ENCODE measurements around the gene GALNT10. TPM values are rescaled to one million over a fixed set of nuclear protein-coding genes. Genes with fewer than 3 reads are reported as not detected.
A peak's percentile ranks its signal among the peaks of the same experiment; 100 is the strongest.

GALNT10 gene
- total and polyA plus RNA-seq, 2 experiments from 2014 or later: 43.0 to 45.9 TPM

- H3K27me3 ChIP-seq: no peaks in the 10 kb centered on the region
- H3K27ac ChIP-seq: no peak overlapping the region
- no peak overlapping the region for H2AFZ ChIP-seq
- TF ChIP-seq, protein P1, sequence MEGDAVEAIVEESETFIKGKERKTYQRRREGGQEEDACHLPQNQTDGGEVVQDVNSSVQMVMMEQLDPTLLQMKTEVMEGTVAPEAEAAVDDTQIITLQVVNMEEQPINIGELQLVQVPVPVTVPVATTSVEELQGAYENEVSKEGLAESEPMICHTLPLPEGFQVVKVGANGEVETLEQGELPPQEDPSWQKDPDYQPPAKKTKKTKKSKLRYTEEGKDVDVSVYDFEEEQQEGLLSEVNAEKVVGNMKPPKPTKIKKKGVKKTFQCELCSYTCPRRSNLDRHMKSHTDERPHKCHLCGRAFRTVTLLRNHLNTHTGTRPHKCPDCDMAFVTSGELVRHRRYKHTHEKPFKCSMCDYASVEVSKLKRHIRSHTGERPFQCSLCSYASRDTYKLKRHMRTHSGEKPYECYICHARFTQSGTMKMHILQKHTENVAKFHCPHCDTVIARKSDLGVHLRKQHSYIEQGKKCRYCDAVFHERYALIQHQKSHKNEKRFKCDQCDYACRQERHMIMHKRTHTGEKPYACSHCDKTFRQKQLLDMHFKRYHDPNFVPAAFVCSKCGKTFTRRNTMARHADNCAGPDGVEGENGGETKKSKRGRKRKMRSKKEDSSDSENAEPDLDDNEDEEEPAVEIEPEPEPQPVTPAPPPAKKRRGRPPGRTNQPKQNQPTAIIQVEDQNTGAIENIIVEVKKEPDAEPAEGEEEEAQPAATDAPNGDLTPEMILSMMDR (IDR thresholded peaks at IDR 0.05; ENCODE audit: poor library complexity): no peak
- TF ChIP-seq EZH2 (IDR thresholded peaks at IDR 0.05; ENCODE audit: borderline replicate concordance) (no peak), EZH2phosphoT487 (IDR thresholded peaks at IDR 0.05; ENCODE audit: low read depth, severe bottlenecking, unreplicated experiment) (no peak)
- no peaks in the 10 kb centered on the region for H4K20me1 ChIP-seq (ENCODE audit: insufficient read depth, poor library complexity, severe bottlenecking)
- H3K4me1 ChIP-seq (ENCODE audit: insufficient read depth): peaks cover 31% of the 10 kb centered on the region
- H3K4me2 ChIP-seq: no peak overlapping the region
- no peak for DNase-seq (ENCODE audit: low spot score)
- H3K4me3 ChIP-seq: no peak overlapping the region
- H3K9me3 ChIP-seq (ENCODE audit: low read depth): no peaks in the 10 kb centered on the region
- H3K36me3 ChIP-seq (replicated peaks; ENCODE audit: insufficient read depth, low read depth): no peaks in the 10 kb centered on the region
- H3K9me2 ChIP-seq (replicated peaks; ENCODE audit: insufficient read depth): no peaks in the 10 kb centered on the region
- WGBS (ENCODE audit: low lambda C conversion rate, missing lambda C conversion rate): 82% methylated on average over 2 of the region's 2 CpGs
- peaks cover 2% of the 10 kb centered on the region for H3K79me2 ChIP-seq
Observed at GRCh38 chr5:154284433-154284832, 93.9 kb downstream of the GALNT10 start.

GRCh38 chr5:154285661-154286408 is 95.3 kb downstream of the GALNT10 start:
- Histone ChIP-seq H3K9me3 (ENCODE audit: low read depth) (no peaks in the 10 kb centered on the region), H2AFZ (no peak overlapping the region), H4K20me1 (ENCODE audit: insufficient read depth, poor library complexity, severe bottlenecking) (no peaks in the 10 kb centered on the region), H3K4me2 (peak overlapping the region; percentile 15), H3K4me1 (ENCODE audit: insufficient read depth) (peaks cover 31% of the 10 kb centered on the region), H3K4me3 (no peak overlapping the region), H3K27ac (peak overlapping the region; percentile 86), H3K79me2 (no peaks in the 10 kb centered on the region), H3K36me3 (replicated peaks; ENCODE audit: insufficient read depth, low read depth) (no peaks in the 10 kb centered on the region), H3K27me3 (no peaks in the 10 kb centered on the region), H3K9me2 (replicated peaks; ENCODE audit: insufficient read depth) (no peaks in the 10 kb centered on the region)
- peak; percentile 56 for DNase-seq (ENCODE audit: low spot score)
- TF ChIP-seq, protein P1 (IDR thresholded peaks at IDR 0.05; ENCODE audit: poor library complexity): no peak
- TF ChIP-seq EZH2phosphoT487 (IDR thresholded peaks at IDR 0.05; ENCODE audit: low read depth, severe bottlenecking, unreplicated experiment) (no peak), EZH2 (IDR thresholded peaks at IDR 0.05; ENCODE audit: borderline replicate concordance) (no peak)
- 53% methylated on average over 4 of the region's 4 CpGs for WGBS (ENCODE audit: low lambda C conversion rate, missing lambda C conversion rate)

GRCh38 chr5:154286557-154286956 is 96.0 kb downstream of the GALNT10 start:
- peak overlapping the region; percentile 56 for H3K4me2 ChIP-seq
- whole genome bisulfite sequencing (ENCODE audit: low lambda C conversion rate, missing lambda C conversion rate): 47% methylated on average over 3 of the region's 3 CpGs

More at GRCh38 chr5:154286557-154286956, 96.0 kb downstream of the GALNT10 start:
- Histone ChIP-seq H3K27ac (peak overlapping the region; percentile 86), H3K9me3 (ENCODE audit: low read depth) (no peaks in the 10 kb centered on the region), H3K79me2 (no peaks in the 10 kb centered on the region), H4K20me1 (ENCODE audit: insufficient read depth, poor library complexity, severe bottlenecking) (no peaks in the 10 kb centered on the region), H3K27me3 (no peaks in the 10 kb centered on the region), H3K9me2 (replicated peaks; ENCODE audit: insufficient read depth) (no peaks in the 10 kb centered on the region), H2AFZ (no peak overlapping the region), H3K36me3 (replicated peaks; ENCODE audit: insufficient read depth, low read depth) (no peaks in the 10 kb centered on the region), H3K4me3 (no peak overlapping the region), H3K4me1 (ENCODE audit: insufficient read depth) (peaks cover 31% of the 10 kb centered on the region)
- no peak for TF ChIP-seq EZH2phosphoT487 (IDR thresholded peaks at IDR 0.05; ENCODE audit: low read depth, severe bottlenecking, unreplicated experiment)
- TF ChIP-seq EZH2 (IDR thresholded peaks at IDR 0.05; ENCODE audit: borderline replicate concordance): no peak
- TF ChIP-seq, protein P1 (IDR thresholded peaks at IDR 0.05; ENCODE audit: poor library complexity): no peak
- no peak for DNase-seq (ENCODE audit: low spot score)
